Stimulated activated CD4-positive, alpha-beta T cell treated with anti-CD3 and anti-CD28 coated beads, Interleukin-2, amount 100 ng/mL, for 48 hours (primary cell): Measurements from ENCODE around the gene RNU6-8.

Source experiments
- DNase-seq, 2 donors: peaks; one replicate each; pipeline ENCODE4 v3.0.0-alpha.2; 2020

RNU6-8 gene

DNA sequence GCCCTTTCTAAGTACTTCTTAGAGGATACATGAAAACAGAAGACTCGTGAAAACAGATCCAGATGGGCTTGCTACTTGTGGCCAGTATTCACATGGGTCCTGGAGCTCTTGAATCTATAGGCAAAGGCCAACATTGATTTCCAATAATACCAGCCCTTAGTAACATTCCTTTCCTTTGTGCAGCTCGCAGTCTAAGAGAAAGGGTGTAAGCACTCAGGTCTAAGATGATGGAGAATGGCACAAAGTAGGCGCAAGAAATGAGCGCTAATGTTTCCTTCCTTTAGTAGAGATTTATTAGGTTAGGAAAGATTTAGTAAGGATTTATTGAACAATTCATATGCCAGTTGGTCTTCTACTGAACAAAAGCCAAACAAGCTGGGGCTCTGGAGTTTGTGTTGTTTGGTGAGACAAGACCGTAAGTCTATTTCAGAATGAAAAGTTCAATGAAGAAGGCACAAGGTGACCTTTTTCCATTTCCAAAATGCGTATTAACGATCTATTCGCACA lies 525 bp downstream of the RNU6-8 start:
- DNase-seq: no peak

DNA sequence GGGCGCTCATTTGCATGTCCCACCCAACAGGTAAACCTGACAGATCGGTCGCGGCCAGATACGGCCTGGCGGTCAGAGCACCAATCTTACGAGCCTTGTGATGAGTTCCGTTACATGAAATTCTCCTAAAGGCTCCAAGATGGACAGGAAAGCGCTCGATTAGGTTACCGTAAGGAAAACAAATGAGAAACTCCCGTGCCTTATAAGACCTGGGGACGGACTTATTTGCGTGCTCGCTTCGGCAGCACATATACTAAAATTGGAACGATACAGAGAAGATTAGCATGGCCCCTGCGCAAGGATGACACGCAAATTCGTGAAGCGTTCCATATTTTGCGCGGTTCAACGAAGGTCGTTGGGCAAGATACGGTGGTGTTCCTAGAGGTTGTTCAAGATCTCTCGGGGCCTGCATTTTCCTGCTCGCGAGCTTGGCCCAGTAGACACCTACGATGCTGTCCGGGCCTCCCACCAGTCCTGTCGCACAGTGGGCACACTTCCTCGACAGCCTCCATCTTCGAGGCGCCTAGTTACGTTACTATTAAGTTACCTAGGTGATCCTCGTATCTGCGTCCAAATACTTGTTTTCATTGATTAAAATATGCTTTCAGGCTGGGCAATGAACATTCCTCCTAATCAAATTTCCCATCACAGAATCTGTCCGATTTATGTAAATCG lies 1.1 kb downstream of the RNU6-8 start, which contains the start of gene RNU6-7:
Gene RNU6-7, plus strand, starts transcription at position 230 of the 675 bp plus-strand sequence.
- peak in 1 of 2 donors; percentile 33 for DNase-seq

DNA sequence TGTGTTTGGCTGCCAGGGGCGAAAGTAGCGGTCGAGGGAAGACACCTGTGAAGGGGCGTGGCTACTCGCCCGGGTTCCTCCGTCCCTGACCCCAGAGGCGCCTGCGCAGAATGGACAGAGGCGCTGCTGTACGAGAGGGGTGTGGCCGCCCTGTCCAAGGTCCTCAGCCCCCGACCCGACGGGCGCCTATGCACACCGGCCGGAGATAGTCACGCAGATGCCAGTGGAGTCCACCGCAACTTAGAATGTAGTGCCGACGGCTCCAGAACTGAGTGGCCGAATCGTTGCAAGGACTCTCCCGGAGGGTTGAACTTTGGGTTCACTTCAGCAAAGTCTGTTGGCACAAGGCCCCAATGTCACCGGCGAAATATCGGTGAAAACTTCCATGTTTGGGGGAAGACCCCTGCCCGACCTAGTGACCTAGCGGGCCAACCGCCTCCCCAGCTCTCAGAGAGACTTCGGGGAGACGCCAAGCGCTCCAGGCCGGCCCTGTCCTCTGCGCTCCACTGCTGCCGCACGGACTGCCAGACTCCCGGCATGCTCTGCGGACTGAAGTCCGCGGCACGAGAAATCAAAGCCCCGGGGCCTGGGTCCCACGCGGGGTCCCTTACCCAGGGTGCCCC lies 1.8 kb downstream of the RNU6-8 start:
- DNase-seq: peak; percentile 65 to 66

DNA sequence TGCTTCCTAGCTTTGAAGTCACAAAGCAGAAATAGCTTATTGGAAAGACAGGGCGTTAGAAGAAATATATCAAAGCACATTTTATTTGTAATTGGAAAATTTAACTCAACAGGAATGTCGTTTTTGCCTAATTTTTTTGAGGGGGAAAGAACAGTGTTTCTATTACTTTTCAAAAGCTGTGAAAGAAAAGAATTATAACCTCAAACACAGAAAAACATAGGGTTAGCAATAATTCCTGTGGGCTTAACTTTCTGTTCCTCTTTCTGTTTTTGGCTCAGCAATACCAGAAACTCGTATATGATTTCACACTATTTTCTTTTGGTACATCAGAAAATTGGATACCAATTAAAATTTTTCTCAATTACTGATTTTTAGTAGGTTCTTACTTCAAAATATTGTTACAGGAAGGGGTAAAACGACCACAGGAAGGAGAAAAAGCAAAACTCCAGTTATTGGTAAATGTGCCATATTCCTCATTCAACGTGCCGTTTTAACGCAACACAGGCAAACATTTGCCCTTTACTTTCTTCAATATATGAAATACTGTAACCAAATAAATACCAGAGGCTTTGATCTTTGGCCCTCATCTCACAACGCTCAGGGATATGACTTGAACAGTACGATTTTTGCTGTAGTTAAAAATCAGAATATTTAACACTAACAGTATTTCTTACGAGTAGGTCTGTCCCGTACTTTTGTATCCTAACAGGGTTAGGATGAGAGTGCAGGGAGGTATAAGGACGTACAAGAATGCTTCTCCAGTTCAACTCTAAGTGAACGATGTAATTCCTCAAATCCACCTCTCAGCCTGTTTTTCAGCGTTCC lies 2.5 kb downstream of the RNU6-8 start:
- DNase-seq: no peak

DNA sequence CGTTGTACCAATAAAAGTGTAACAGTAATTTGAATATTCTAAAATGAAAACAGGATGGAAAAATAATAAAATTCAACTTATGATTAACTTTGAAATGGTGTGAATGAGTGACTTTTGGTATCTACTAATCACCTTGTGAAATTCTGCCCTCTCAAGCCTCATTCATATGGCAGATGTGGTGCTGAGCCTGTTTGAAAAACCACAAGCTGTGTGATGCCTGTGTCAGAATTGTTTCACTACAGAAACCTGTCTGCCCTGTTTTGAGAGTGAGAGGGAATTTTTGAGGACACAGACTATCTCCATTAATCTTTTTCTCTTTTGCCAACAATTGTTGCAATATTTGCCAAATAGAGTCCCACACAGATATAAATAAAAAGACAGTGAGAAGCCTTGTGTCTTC lies 5.2 kb downstream of the RNU6-8 start:
- no peak for DNase-seq

DNA sequence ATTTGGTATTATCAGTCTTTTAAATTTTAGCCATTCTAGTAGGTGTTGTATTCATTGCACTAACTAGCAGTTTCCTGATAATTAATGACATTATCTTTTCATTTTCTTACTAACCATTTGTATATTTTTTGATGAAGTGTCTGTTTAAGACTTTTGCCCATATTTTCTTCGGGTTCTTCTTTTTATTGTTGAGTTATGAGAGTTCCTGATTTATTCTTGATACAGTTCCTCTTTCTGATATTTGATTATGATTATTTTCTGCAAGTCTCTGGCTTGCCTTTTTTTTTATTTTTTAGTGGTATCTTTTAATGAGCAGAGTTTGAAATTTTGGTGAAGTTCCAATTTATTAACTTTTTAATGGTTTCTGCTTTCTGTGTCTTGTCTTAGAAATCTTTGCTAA lies 7.4 kb downstream of the RNU6-8 start:
- DNase-seq: no peak

DNA sequence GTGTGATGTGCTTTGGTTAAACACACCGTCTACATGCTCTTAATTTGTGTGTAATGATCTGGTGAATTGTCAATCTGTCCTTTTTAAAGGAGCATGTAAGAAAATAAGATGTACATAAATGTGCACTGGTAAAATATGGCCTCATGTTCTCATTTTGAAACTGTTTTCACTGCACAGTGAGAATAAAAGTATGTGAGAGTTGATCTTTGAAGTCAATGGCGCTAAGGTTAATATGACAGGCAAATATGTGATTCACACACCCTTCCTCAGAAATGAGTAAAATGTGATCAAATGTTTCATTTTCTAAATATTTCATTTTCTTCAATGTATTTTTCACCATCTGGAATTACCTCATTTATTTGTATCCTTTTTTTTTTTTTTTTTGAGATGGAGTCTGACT lies 9.5 kb downstream of the RNU6-8 start:
- no peak for DNase-seq

DNA sequence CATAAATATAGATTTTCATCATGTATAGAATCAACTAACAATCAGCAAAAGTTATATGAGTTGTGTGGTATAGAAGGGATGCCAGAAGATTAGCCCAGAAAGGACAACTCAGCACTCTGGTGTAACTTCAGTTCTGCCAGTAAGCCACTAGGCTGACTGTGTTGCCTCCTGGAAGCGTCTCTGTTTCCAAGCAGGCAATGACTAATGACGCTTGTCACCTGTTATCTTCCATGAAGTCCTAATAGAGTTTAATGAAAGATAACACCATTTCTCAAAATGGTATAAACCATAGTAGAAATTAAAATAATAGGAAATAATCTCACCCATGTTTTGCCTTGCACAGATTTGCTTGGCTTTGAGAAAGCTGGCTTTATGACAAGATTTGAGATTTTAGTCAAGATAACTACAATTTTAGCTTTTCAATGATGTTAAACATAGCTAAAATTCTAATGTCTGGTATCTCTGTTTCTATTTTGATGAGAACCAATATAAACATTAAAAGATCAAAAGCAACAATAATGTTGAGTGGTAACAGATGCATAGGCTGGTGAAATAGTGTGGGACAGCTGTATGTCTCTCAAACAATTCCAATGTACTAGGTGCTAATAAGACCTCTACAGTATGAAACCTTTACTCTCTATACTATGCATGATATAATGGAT lies 10.2 kb downstream of the RNU6-8 start:
- no peak for DNase-seq

DNA sequence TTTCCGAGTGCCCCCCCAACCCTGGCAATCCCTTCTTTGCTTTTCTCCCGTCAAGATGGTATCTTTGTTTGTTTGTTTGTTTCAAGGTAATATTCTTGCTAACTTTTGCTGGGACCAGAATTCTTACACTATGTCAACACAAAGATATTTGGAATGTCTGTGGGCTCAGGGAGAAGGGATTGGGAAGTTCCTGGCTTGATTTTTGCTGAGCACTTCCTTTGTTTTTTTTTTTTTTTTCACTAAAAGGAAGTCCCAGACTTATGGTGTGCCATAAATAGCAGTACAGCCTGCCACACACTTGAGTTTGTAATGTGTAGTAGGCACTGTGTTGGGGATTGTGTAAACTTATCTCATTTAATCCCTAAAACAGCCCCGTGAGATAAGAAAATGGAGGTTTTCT lies 12.4 kb downstream of the RNU6-8 start:
- no peak for DNase-seq

DNA sequence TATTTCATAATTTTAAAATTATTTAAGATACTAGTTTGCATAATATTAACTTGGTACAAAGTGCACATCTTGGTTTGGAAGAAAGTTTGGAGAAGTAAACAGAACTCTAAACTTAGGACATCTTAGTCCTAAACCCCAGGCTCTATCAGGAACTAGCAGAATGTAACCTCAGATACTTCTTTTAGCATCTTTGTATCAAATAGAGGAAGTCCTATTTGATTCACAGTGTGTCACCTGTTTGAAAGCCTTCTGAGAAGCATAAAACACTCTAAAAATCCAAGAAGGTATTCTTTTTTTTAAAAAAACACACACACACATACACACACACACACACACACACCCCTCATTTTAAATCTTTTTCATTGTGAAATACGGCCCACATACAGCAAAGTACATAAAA lies 13.3 kb downstream of the RNU6-8 start:
- DNase-seq: no peak

DNA sequence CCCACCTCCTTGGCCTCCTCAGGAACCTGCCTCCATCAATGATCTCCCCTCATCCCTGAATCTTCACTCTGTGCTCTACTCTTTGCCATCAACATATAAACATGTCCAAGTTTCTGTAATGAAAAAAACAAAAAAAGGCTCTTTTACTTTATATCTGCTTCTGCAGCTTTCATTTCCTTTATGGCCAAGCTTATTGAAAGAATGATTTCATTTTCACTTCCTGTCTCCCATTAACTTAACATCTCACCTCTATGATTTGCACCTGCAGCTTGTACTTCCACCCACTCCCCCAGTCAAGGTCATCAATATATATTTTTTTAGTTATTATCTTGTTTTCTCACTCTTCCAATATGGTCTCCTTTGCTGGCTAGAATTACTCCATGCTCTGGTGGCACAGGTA lies 16.8 kb downstream of the RNU6-8 start:
- DNase-seq: no peak

DNA sequence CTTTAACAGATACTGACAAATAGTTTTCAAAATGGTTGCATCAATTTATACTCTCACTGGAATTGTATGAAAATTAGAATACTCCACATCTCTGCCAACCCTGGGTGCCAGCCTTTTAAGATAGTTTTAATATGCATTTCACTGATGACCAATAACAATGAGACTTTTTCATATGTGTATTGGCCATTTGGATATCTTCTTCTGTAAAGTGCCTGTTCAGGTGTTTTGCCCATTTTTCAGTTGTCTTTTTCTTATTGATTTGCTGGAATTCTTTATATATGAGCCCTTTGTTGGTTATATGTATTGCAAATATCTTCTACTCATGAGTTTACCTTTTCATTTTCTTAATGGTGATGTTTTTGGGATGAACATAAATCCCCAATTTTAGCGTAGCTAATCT lies 18.0 kb downstream of the RNU6-8 start:
- no peak for DNase-seq

DNA sequence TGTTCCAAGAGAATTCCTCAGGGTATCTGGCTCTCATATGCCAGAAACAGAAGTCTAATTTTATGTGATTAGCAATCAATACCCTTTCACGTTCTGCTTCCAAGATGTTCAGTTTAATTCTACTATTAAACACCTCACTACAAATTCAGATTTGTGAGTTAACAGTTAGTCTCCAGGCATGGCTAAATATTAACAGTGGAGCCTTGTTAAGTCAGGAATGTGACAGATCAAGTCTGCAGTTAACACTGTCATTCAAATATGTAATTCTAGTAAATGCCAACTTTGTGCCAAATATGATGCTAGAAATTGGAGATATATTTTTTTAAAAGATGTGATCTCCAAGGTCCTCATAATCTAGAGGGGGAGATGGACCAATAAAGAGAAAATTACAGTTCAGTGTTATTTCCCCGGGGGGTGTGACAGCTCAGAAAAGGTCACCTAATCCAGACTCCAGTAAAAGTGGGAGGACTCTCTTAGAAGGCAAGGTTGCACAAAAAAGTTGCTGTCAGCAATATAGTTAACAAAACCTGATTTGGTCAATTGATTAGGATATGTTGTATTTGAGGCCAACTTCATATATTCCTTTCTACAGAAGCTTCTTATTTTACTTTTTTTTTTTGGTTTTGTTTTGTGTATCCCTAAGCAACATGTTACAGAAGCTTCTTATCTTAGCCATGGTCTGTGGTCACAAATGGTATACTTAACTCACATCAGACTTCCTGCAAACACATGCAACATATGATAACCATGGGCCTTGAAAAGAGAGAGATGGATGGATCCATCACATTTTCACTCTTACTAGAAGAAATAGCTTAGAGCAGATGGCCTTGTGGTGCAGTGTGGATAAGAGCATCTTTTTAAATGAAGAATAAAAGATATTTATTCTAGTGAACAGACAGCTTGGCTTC lies 19.7 kb downstream of the RNU6-8 start:
- no peak for DNase-seq

DNA sequence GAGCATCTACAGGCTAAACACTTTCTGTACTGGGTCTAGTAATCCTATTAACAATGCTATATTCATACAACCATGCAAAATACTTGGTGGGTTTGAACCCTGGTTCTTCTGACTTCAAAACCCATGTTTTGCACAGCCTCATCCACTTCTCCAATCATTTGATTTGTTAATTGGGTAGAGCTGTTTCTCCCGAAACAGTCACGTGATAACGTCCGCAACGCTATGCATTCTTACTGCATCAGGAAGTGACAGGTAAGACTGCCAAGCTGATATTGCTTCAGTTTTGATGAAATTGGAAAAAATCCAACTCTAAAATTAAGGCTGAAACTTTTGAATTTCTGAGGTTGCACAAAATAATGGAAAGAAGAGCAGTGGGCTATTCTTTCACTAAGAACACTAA lies 31.6 kb downstream of the RNU6-8 start:
- DNase-seq: no peak

DNA sequence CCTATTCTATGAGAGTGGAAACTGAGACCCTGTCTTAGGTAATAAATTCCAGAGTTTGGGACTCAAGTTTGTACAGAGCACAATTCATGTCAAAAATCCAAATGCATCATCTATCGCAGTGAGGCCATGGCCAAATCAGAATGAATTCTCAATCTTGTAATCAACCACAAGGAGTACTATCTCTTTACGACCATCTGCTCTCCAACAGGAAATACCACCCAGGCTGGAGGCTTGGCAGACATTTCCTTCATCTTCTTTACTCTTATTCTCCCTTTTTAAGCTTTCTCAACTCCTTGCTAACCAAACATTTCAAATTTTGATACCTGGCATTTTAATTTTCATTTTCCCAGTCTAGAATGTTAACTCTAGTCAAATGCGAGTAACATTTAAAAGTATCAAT lies 33.9 kb downstream of the RNU6-8 start:
- DNase-seq: no peak

DNA sequence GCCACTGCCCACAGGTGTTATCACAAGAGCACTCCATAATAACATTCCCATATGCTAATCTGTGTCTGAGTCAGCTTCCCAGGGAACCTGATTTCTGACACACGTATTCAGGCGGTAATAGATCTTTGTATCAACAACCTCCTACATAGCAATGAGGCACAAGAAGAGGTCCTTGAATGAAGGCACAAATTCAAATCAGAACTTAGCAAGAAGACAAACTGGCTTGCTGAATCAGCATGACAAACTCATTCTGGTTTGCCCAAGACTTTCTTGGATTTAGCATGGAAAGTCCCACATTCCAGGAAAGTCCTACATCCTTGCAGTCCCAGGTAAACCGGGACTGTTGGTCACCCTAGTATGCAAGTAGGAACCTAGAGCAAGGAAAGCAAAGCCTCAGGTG lies 35.2 kb downstream of the RNU6-8 start:
- DNase-seq: no peak

DNA sequence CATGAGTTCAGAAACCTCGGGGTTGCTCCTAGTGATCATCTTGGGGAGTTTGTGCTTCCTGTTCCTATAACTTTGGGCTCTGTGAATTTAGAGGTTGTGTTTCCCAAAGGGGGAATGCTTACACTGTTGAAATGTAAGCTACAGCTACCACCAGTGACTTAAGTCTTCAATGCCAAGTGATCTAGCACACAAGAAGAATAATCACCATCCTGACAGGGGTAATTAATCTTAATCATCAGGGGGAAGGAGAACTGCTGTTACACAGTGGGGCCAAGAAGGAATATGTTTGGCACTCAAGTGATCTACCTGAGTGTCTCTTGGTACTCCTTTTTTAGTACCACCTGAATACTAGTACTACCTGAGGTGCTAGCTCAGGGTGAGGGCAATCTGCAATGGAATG lies 36.1 kb downstream of the RNU6-8 start:
- no peak for DNase-seq

DNA sequence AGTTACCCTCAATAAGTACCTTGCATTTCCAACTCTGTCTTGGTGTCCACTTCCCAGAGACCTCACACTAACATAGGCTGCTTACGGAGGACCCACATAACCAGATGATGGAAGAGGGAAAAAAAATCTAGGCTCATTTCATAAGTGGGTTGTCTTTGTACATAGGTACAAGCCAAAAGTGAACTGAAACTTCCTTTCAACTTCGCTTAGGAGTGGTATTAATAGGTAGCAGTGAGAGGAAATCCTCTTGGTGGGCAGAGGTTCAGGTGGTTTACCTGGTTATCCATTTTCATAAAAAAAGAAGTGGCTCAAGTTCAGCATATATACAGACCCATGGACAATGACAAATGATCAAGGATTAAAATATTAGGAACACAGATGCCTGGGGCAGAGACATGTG lies 37.0 kb downstream of the RNU6-8 start:
- DNase-seq: no peak
